Type B pancreatic cell (in vitro differentiated cells): ENCODE results near the gene RTL1. TPM values are rescaled to one million over a fixed set of nuclear protein-coding genes. Genes with fewer than 3 reads are reported as not detected.

Experiments used
- DNase-seq: peaks from one replicate; pipeline ENCODE4 v3.0.0; 2021; ENCODE audit warnings: mixed read lengths; ENCODE audit not compliant: unreplicated experiment; ENCODE audit errors: extremely low spot score
- H3K27ac Mint-ChIP-seq: 2 replicates; pipeline ENCODE4 v1.8.0; 2021; ENCODE audit warnings: mild to moderate bottlenecking, mixed read lengths
- H3K27me3 Mint-ChIP-seq: 2 replicates; pipeline ENCODE4 v1.8.0; 2021; ENCODE audit warnings: mixed read lengths
- H3K36me3 Mint-ChIP-seq: 2 replicates; pipeline ENCODE4 v1.8.0; 2021; ENCODE audit warnings: mixed read lengths
- H3K4me1 Mint-ChIP-seq: one replicate; pipeline ENCODE4 v1.8.0; 2021; ENCODE audit warnings: mixed read lengths; ENCODE audit not compliant: unreplicated experiment
- H3K4me3 Mint-ChIP-seq: 2 replicates; pipeline ENCODE4 v1.8.0; 2021; ENCODE audit warnings: mild to moderate bottlenecking, mixed read lengths
- H3K9me3 Mint-ChIP-seq: 2 replicates; pipeline ENCODE4 v1.8.0; 2021; ENCODE audit warnings: mixed read lengths
- total RNA-seq: library from RNA; stranded (reverse); gene quantifications from 2 replicates; pipeline ENCODE4 v1.2.1, GENCODE V29; 2021; ENCODE audit warnings: low replicate concordance
- TF ChIP-seq, protein P1 (sequence below): fragments of 200-600 bp; sonication (generic); conservative IDR thresholded peaks from 2 replicates; pipeline ENCODE4 v1.5.0; 2021; ENCODE audit warnings: antibody characterized with exemption, mild to moderate bottlenecking

Gene RTL1
- total RNA-seq, 1 donor from 2014 or later = 1.5 TPM

- no peak overlapping the region for H3K27ac Mint-ChIP-seq
- no peak for DNase-seq
- H3K27me3 Mint-ChIP-seq = peaks cover 22% of the 10 kb centered on the region
Observed at GRCh38 chr14:100857233-100857922, 46.1 kb downstream of the RTL1 start.

DNA sequence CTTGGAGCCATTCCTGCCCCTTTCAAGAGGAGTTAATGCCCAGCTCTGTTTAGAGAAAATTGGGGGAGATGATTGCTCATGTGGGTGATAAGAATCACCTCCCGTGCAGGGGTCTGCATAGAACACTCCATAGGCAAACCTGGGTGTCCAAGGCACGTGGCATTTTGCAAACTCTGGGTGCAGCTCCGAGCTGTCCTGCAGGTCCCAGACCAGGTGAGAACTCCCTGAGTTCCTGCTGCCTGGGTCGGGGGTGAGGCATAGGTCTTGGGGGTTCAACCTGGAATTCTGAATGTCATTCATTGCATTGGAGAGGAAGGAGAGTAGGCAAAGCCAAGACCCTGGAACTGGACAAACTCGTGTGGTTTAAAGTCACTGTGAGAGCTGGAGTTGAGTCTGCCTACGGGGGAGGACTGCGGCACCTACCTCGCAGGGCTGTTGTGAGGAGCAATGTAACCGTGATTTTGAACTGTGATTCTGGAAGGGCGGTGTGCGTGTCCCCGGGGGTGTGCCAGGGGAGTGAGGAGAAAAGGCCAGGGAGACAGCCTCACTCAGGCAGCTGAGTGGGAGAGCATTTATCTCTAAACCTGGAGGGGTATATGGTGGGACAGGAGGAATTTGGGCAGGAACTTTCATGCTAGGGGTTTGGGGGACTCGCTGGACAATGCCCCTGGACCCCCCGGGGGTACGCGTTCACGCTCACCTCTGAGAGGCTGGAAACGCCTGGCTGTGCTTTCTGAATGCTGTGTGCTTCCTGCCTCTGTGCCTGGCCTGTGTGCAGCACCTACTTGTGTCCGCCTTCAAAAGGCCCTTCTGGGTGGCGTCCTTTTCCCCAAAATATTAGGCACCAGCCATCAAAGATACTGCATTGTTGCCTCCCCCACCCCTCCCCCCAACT lies 47.2 kb downstream of the RTL1 start:
- Mint-ChIP-seq H3K4me1 (peaks cover 16% of the 10 kb centered on the region), H3K9me3 (no peaks in the 10 kb centered on the region), H3K4me3 (no peak overlapping the region), H3K27me3 (peaks cover 22% of the 10 kb centered on the region), H3K36me3 (no peaks in the 10 kb centered on the region), H3K27ac (no peak overlapping the region)
- TF ChIP-seq, protein P1, sequence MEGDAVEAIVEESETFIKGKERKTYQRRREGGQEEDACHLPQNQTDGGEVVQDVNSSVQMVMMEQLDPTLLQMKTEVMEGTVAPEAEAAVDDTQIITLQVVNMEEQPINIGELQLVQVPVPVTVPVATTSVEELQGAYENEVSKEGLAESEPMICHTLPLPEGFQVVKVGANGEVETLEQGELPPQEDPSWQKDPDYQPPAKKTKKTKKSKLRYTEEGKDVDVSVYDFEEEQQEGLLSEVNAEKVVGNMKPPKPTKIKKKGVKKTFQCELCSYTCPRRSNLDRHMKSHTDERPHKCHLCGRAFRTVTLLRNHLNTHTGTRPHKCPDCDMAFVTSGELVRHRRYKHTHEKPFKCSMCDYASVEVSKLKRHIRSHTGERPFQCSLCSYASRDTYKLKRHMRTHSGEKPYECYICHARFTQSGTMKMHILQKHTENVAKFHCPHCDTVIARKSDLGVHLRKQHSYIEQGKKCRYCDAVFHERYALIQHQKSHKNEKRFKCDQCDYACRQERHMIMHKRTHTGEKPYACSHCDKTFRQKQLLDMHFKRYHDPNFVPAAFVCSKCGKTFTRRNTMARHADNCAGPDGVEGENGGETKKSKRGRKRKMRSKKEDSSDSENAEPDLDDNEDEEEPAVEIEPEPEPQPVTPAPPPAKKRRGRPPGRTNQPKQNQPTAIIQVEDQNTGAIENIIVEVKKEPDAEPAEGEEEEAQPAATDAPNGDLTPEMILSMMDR = no peak
- no peak for DNase-seq

More at GRCh38 chr14:100857233-100857922, 46.1 kb downstream of the RTL1 start:
- Mint-ChIP-seq H3K36me3 (no peaks in the 10 kb centered on the region), H3K4me3 (peak overlapping the region; percentile 49), H3K4me1 (peaks cover 16% of the 10 kb centered on the region), H3K9me3 (no peaks in the 10 kb centered on the region)
- TF ChIP-seq, protein P1 = no peak

DNA sequence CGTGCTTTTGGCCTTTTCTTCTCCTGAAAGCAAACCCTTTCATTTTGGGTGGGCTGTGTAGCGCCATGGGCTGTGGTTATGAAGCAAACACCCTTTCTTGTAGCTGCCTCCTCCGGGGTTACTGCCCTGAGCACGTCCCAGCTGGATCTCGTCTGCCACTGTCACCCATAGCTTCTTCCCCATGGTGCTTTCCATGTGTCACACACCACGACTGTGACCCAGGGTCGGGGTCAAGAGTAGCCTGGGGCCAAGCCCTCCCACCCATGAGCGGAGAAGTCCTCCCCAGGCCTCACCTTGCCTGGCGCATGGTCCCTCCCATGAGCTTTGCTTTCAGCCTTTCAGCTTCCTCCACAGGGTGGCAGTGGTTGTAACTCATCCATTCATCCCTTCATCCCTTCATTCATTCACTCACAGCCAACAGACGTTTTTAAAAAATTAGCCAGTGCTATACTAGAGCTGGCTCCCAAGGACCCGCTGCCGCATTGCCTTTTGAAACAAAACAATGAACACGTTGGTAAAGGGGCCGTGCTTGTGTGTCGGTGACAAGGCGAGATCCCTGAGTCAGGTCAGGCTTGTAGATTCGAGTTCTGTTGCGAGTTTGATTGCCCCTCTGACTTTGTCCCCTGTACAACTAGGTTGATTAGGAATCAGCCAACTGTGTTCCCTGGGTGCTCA lies 48.1 kb downstream of the RTL1 start:
- Mint-ChIP-seq H3K27ac (no peak overlapping the region), H3K4me3 (no peak overlapping the region), H3K4me1 (peaks cover 16% of the 10 kb centered on the region), H3K36me3 (no peaks in the 10 kb centered on the region), H3K27me3 (peaks cover 22% of the 10 kb centered on the region), H3K9me3 (no peaks in the 10 kb centered on the region)
- DNase-seq = no peak
- TF ChIP-seq, protein P1 = no peak

GRCh38 chr14:100854435-100854834 lies 49.1 kb downstream of the RTL1 start:
- TF ChIP-seq, protein P1 = no peak
- Mint-ChIP-seq H3K36me3 (no peaks in the 10 kb centered on the region), H3K4me3 (no peak overlapping the region), H3K9me3 (no peaks in the 10 kb centered on the region), H3K27me3 (peaks cover 22% of the 10 kb centered on the region), H3K4me1 (peaks cover 16% of the 10 kb centered on the region), H3K27ac (no peak overlapping the region)
- DNase-seq = no peak

DNA sequence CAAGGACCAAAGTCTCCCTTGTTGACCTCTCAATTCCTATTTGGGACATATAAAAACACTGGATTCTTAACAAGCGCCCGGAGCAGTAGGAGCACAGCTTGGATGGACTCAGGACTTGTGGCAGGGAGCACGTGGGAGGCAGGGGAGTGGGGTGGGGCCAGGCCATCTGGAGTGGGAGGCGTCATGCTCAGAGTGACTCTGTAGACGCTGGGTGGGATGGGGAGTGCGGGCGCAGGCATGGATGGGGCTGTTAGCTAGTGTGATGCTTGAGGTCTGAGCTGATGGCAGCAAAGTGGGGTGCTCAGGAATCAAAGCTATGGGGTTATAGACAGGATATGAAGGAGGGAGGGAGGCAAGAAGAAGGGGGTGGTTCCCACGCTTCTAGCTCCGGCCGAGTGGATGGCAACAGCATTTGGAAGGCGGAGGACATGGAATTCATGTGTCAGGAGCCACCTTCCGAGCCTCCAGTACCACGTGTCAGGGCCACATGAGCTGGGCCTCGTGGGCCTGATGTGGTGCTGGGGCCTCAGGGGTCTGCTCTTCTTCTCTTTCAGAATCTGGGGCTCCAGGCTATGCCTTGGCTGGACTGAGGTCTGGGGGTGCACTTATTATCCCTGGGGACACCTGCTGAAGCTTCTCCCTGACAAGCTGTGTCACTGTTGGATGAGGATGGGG lies 51.4 kb downstream of the RTL1 start:
- DNase-seq = no peak
- H3K4me1 Mint-ChIP-seq = peaks cover 9% of the 10 kb centered on the region
- TF ChIP-seq, protein P1 = no peak
- no peak overlapping the region for H3K27ac Mint-ChIP-seq
- H3K4me3 Mint-ChIP-seq = no peak overlapping the region
- H3K36me3 Mint-ChIP-seq = no peaks in the 10 kb centered on the region
- peaks cover 16% of the 10 kb centered on the region for H3K27me3 Mint-ChIP-seq
- H3K9me3 Mint-ChIP-seq = no peaks in the 10 kb centered on the region
